ENCODE measurements around the gene TRAF7.
"Not testable (repeated sequence)": the region's sequence is repeated elsewhere in the genome, so short reads cannot be mapped to it uniquely, and the experiment has no call there.

The TRAF7 gene

DNA sequence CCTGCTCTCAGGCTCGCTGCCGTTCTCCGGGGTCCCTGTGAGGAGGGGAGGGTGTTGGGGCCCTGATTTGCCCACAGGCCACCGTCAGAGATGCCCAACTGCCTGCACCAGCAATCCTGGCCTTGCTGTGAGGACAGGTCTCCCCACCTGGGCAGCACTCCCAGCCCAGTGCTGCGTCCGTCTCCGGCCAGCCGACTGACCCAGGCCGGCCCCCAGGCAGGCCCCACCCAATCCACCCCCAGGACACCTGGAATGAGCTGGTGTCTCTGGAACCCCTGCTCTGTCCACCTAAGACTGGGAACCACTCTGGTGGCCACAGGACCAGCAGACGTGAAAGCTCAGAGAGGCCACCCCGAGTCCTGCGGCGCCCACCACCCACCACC, 40.0 kb upstream of the TRAF7 start:
- no peak overlapping the region for H3K27ac ChIP-seq (ENCODE audit: low read depth, low read length)
- no peaks in the 10 kb centered on the region for H3F3A ChIP-seq (ENCODE audit: insufficient read depth)
- no peak overlapping the region for H2AFZ ChIP-seq (ENCODE audit: low read depth, low read length, severe bottlenecking)
- H3K4me2 ChIP-seq (ENCODE audit: low read depth, low read length, poor library complexity, severe bottlenecking): no peak overlapping the region
- TF ChIP-seq, protein P1, sequence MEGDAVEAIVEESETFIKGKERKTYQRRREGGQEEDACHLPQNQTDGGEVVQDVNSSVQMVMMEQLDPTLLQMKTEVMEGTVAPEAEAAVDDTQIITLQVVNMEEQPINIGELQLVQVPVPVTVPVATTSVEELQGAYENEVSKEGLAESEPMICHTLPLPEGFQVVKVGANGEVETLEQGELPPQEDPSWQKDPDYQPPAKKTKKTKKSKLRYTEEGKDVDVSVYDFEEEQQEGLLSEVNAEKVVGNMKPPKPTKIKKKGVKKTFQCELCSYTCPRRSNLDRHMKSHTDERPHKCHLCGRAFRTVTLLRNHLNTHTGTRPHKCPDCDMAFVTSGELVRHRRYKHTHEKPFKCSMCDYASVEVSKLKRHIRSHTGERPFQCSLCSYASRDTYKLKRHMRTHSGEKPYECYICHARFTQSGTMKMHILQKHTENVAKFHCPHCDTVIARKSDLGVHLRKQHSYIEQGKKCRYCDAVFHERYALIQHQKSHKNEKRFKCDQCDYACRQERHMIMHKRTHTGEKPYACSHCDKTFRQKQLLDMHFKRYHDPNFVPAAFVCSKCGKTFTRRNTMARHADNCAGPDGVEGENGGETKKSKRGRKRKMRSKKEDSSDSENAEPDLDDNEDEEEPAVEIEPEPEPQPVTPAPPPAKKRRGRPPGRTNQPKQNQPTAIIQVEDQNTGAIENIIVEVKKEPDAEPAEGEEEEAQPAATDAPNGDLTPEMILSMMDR (IDR thresholded peaks at IDR 0.05; ENCODE audit: insufficient read depth, low read length, poor library complexity, severe bottlenecking): no peak
- TF ChIP-seq EZH2phosphoT487 (conservative IDR thresholded peaks at IDR 0.05; ENCODE audit: low read length): no peak
- H3K79me2 ChIP-seq (ENCODE audit: insufficient read depth, low read length): no peaks in the 10 kb centered on the region
- H3K27me3 ChIP-seq (ENCODE audit: low read length): no peaks in the 10 kb centered on the region
- H3K9me3 ChIP-seq (ENCODE audit: insufficient read depth, low read length): no peaks in the 10 kb centered on the region
- no peaks in the 10 kb centered on the region for H4K20me1 ChIP-seq (ENCODE audit: low read depth, low read length)
- H3K4me3 ChIP-seq (ENCODE audit: insufficient read depth, low read length, poor library complexity, severe bottlenecking): no peak overlapping the region
- no peaks in the 10 kb centered on the region for H3K36me3 ChIP-seq (ENCODE audit: low read length)
- no peak overlapping the region for H3K9ac ChIP-seq (ENCODE audit: low read length)
- H3K9me2 ChIP-seq (replicated peaks; ENCODE audit: insufficient read depth, low read length): no peaks in the 10 kb centered on the region

DNA sequence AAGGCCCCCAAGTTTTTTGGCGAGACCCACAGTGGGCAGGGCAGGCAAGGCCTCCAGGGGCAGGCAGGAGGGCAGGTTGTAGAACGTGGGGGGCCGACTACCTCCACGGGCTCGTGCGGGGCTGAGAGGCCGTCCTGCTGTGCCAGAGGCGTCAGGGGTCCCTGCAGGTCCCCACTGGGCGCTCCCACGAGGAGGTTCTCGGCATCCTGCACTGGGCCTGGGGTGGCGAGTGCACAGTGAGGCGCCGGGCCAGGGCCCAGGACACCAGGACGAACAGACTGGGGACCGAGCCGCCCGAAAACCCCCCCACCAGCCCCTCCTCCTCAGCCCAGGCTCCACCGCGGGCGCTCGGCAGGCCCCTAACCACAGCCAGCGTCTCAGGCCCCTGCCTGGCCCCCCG, 39.2 kb upstream of the TRAF7 start:
- H3K79me2 ChIP-seq (ENCODE audit: insufficient read depth, low read length): not testable (repeated sequence)

GRCh38 chr16:2117341-2117740, 38.2 kb upstream of the TRAF7 start:
- not testable (repeated sequence) for H2AFZ ChIP-seq (ENCODE audit: low read depth, low read length, severe bottlenecking); H3K9me2 ChIP-seq (replicated peaks; ENCODE audit: insufficient read depth, low read length); H3K79me2 ChIP-seq (ENCODE audit: insufficient read depth, low read length); H3F3A ChIP-seq (ENCODE audit: insufficient read depth); H3K4me3 ChIP-seq (ENCODE audit: insufficient read depth, low read length, poor library complexity, severe bottlenecking); H3K36me3 ChIP-seq (ENCODE audit: low read length); H3K9me3 ChIP-seq (ENCODE audit: insufficient read depth, low read length); H3K27me3 ChIP-seq (ENCODE audit: low read length); H3K27ac ChIP-seq (ENCODE audit: low read depth, low read length); H3K9ac ChIP-seq (ENCODE audit: low read length); H4K20me1 ChIP-seq (ENCODE audit: low read depth, low read length); H3K4me2 ChIP-seq (ENCODE audit: low read depth, low read length, poor library complexity, severe bottlenecking)

More for the DNA sequence above, 39.2 kb upstream of the TRAF7 start:
- H3K4me2 ChIP-seq (ENCODE audit: low read depth, low read length, poor library complexity, severe bottlenecking); H3K27ac ChIP-seq (ENCODE audit: low read depth, low read length); H3K4me3 ChIP-seq (ENCODE audit: insufficient read depth, low read length, poor library complexity, severe bottlenecking); H3K9me3 ChIP-seq (ENCODE audit: insufficient read depth, low read length); H4K20me1 ChIP-seq (ENCODE audit: low read depth, low read length); H3K27me3 ChIP-seq (ENCODE audit: low read length); H3K9ac ChIP-seq (ENCODE audit: low read length); H3K9me2 ChIP-seq (replicated peaks; ENCODE audit: insufficient read depth, low read length); H3F3A ChIP-seq (ENCODE audit: insufficient read depth); H2AFZ ChIP-seq (ENCODE audit: low read depth, low read length, severe bottlenecking); H3K36me3 ChIP-seq (ENCODE audit: low read length): not testable (repeated sequence)

- H3K9ac ChIP-seq (ENCODE audit: low read length); H3K27ac ChIP-seq (ENCODE audit: low read depth, low read length); H3K4me3 ChIP-seq (ENCODE audit: insufficient read depth, low read length, poor library complexity, severe bottlenecking); H3F3A ChIP-seq (ENCODE audit: insufficient read depth); H4K20me1 ChIP-seq (ENCODE audit: low read depth, low read length); H2AFZ ChIP-seq (ENCODE audit: low read depth, low read length, severe bottlenecking); H3K9me2 ChIP-seq (replicated peaks; ENCODE audit: insufficient read depth, low read length); H3K27me3 ChIP-seq (ENCODE audit: low read length); H3K79me2 ChIP-seq (ENCODE audit: insufficient read depth, low read length); H3K36me3 ChIP-seq (ENCODE audit: low read length); H3K9me3 ChIP-seq (ENCODE audit: insufficient read depth, low read length); H3K4me2 ChIP-seq (ENCODE audit: low read depth, low read length, poor library complexity, severe bottlenecking): not testable (repeated sequence)
These were observed 37.4 kb upstream of the TRAF7 start for GRCh38 chr16:2117960-2118722.

GRCh38 chr16:2121325-2121724, 34.3 kb upstream of the TRAF7 start:
- H3K9ac ChIP-seq (ENCODE audit: low read length); H2AFZ ChIP-seq (ENCODE audit: low read depth, low read length, severe bottlenecking); H3K9me3 ChIP-seq (ENCODE audit: insufficient read depth, low read length); H3K27me3 ChIP-seq (ENCODE audit: low read length); H4K20me1 ChIP-seq (ENCODE audit: low read depth, low read length); H3K79me2 ChIP-seq (ENCODE audit: insufficient read depth, low read length); H3K4me3 ChIP-seq (ENCODE audit: insufficient read depth, low read length, poor library complexity, severe bottlenecking); H3K9me2 ChIP-seq (replicated peaks; ENCODE audit: insufficient read depth, low read length); H3K36me3 ChIP-seq (ENCODE audit: low read length); H3K27ac ChIP-seq (ENCODE audit: low read depth, low read length); H3F3A ChIP-seq (ENCODE audit: insufficient read depth); H3K4me2 ChIP-seq (ENCODE audit: low read depth, low read length, poor library complexity, severe bottlenecking): not testable (repeated sequence)
